Fibroblast of lung (primary cell): ENCODE data around the gene PUM2. TPM values are rescaled to one million over a fixed set of nuclear protein-coding genes. Genes with fewer than 3 reads are reported as not detected.

Source experiments
- DNase-seq, 2 donors: peaks; one replicate each; pipeline versions ENCODE4 v3.0.0 to v3.0.0-alpha.2; 2010; ENCODE audit warnings: low read depth in 2 of 2
- H2AFZ ChIP-seq: 2 replicates; pipeline ENCODE4 v1.5.1; 2012; ENCODE audit warnings: low read length, control low read depth, inconsistent platforms
- H3K27ac ChIP-seq: 2 replicates; pipeline ENCODE4 v1.5.1; 2011; ENCODE audit warnings: low read length, control low read depth; ENCODE audit not compliant: insufficient read depth
- H3K27me3 ChIP-seq: 2 replicates; pipeline ENCODE4 v1.5.1; 2011; ENCODE audit warnings: mild to moderate bottlenecking, low read length; ENCODE audit not compliant: control insufficient read depth, insufficient read depth
- H3K36me3 ChIP-seq: 2 replicates; pipeline ENCODE4 v1.5.1; 2011; ENCODE audit warnings: low read length; ENCODE audit not compliant: control insufficient read depth, insufficient read depth
- H3K4me1 ChIP-seq: 2 replicates; pipeline ENCODE4 v1.5.1; 2011; ENCODE audit warnings: low read length; ENCODE audit not compliant: control insufficient read depth, insufficient read depth; ENCODE audit errors: extremely low read depth
- H3K4me2 ChIP-seq: 2 replicates; pipeline ENCODE4 v1.5.1; 2011; ENCODE audit warnings: low read length, control low read depth; ENCODE audit not compliant: insufficient read depth; ENCODE audit errors: extremely low read depth
- H3K4me3 ChIP-seq, 4 experiments: fragments of 200-600 bp in 1 of 4; sonication (generic) in 1 of 4; replicated peaks in 1 of 4; 2 replicates each; pipeline ENCODE4 v1.5.1; 2011 to 2016; ENCODE audit warnings: low read length in 4 of 4, low read depth in 3 of 4, mild to moderate bottlenecking in 3 of 4, control low read depth in 2 of 4, inconsistent platforms in 1 of 4, mixed read lengths in 1 of 4; ENCODE audit not compliant: insufficient read depth in 1 of 4; ENCODE audit errors: control extremely low read depth in 1 of 4
- H3K79me2 ChIP-seq: 2 replicates; pipeline ENCODE4 v1.5.1; 2012; ENCODE audit warnings: mild to moderate bottlenecking, low read length, inconsistent platforms; ENCODE audit not compliant: control insufficient read depth, insufficient read depth
- H3K9ac ChIP-seq: 2 replicates; pipeline ENCODE4 v1.5.1; 2011; ENCODE audit warnings: mild to moderate bottlenecking, low read length, control low read depth; ENCODE audit not compliant: insufficient read depth
- H3K9me3 ChIP-seq: 2 replicates; pipeline ENCODE4 v1.5.1; 2012; ENCODE audit warnings: low read depth, low read length; ENCODE audit not compliant: control insufficient read depth, insufficient read depth
- H4K20me1 ChIP-seq: 2 replicates; pipeline ENCODE4 v1.5.1; 2011; ENCODE audit warnings: low read length; ENCODE audit not compliant: control insufficient read depth, insufficient read depth; ENCODE audit errors: extremely low read depth
- CTCF ChIP-seq, 2 donors: IDR thresholded peaks in 1 of 2; conservative IDR thresholded peaks in 1 of 2; 1 replicate in 1 of 2; 2 replicates in 1 of 2; pipeline ENCODE4 v1.5.1; 2011 to 2012; ENCODE audit warnings: low read length in 2 of 2, control low read depth in 1 of 2, inconsistent platforms in 1 of 2, low read depth in 1 of 2, mild to moderate bottlenecking in 1 of 2
- EZH2 ChIP-seq: IDR thresholded peaks from 2 replicates; pipeline ENCODE4 v1.5.1; 2012; ENCODE audit warnings: low read length, control low read depth, mild to moderate bottlenecking; ENCODE audit errors: missing control alignments
- polyA plus RNA-seq, 2 donors: library from polyadenylated mRNA; depleted of rRNA in 1 of 2; stranded (reverse) in 1 of 2; unstranded in 1 of 2; fragments of >200 nt; gene quantifications; 2 replicates each; pipeline ENCODE4 v1.2.1, GENCODE V29; 2011 to 2012; ENCODE audit warnings: missing spikeins in 1 of 2
- total RNA-seq: library from RNA; depleted of rRNA; stranded (reverse); fragments of >200 nt; gene quantifications from 2 replicates; pipeline ENCODE4 v1.2.1, GENCODE V29; 2014

Gene PUM2
- total and polyA plus RNA-seq, 2 donors (not counting 1 experiment from before 2014, with no cell fraction given) = 48.2 to 54.2 TPM

GRCh38 chr2:20353241-20353992 is 2.8 kb upstream of the PUM2 start:
- no peak for TF ChIP-seq CTCF (conservative IDR thresholded peaks at IDR 0.05 in 1 of 2, IDR thresholded peaks at IDR 0.05 in 1 of 2; ENCODE audit: low read depth in 1 of 2, low read length in 2 of 2)
- TF ChIP-seq EZH2 = no peak

GRCh38 chr2:20352581-20353216 is 2.1 kb upstream of the PUM2 start:
- Histone ChIP-seq H3K4me2 (no peak overlapping the region), H3K27ac (no peak overlapping the region), H3K27me3 (no peaks in the 10 kb centered on the region), H3K36me3 (no peaks in the 10 kb centered on the region), H2AFZ (peak overlapping the region; percentile 30), H3K9ac (no peak overlapping the region), H3K4me1 (peaks cover 8% of the 10 kb centered on the region), H4K20me1 (no peaks in the 10 kb centered on the region), H3K9me3 (no peaks in the 10 kb centered on the region), H3K4me3 (no peak overlapping the region), H3K79me2 (peaks cover 28% of the 10 kb centered on the region)
- DNase-seq = no peak
- TF ChIP-seq EZH2 (no peak), CTCF (conservative IDR thresholded peaks at IDR 0.05 in 1 of 2, IDR thresholded peaks at IDR 0.05 in 1 of 2; ENCODE audit: low read depth in 1 of 2, low read length in 2 of 2) (no peak)

More at GRCh38 chr2:20353241-20353992, 2.8 kb upstream of the PUM2 start:
- Histone ChIP-seq H3K4me2 (no peak overlapping the region), H3K9ac (no peak overlapping the region), H3K27ac (no peak overlapping the region), H3K79me2 (peaks cover 21% of the 10 kb centered on the region), H3K9me3 (no peaks in the 10 kb centered on the region), H3K27me3 (no peaks in the 10 kb centered on the region), H3K36me3 (no peaks in the 10 kb centered on the region), H2AFZ (no peak overlapping the region), H3K4me3 (no peak overlapping the region), H4K20me1 (no peaks in the 10 kb centered on the region), H3K4me1 (peaks cover 7% of the 10 kb centered on the region)
- DNase-seq = no peak

GRCh38 chr2:20352230-20352578 is 1.6 kb upstream of the PUM2 start:
- no peak for DNase-seq
- H3K27me3 ChIP-seq = no peaks in the 10 kb centered on the region
- H4K20me1 ChIP-seq = no peaks in the 10 kb centered on the region
- TF ChIP-seq CTCF (conservative IDR thresholded peaks at IDR 0.05 in 1 of 2, IDR thresholded peaks at IDR 0.05 in 1 of 2; ENCODE audit: low read depth in 1 of 2, low read length in 2 of 2) (no peak), EZH2 (no peak)
- H3K9me3 ChIP-seq = no peaks in the 10 kb centered on the region
- H3K27ac ChIP-seq = no peak overlapping the region
- no peak overlapping the region for H3K9ac ChIP-seq
- H3K4me3 ChIP-seq = no peak overlapping the region
- H3K36me3 ChIP-seq = no peaks in the 10 kb centered on the region
- H3K79me2 ChIP-seq = peaks cover 33% of the 10 kb centered on the region
- H2AFZ ChIP-seq = peak overlapping the region; percentile 30
- H3K4me1 ChIP-seq = peaks cover 8% of the 10 kb centered on the region
- no peak overlapping the region for H3K4me2 ChIP-seq
